A549 (cell line): Measurements from ENCODE around the gene EFCAB11.

ENCODE experiments used
- CEBPB ChIP-seq, 2 experiments: fragments of >200 bp in 1 of 2; sonication (Bioruptor Twin) in 1 of 2; formaldehyde crosslinking in 1 of 2; IDR thresholded peaks; 2 replicates each; pipeline ENCODE4 v1.6.1; 2012 to 2016
- CTCF ChIP-seq: fragments of >200 bp; sonication (Bioruptor Twin); formaldehyde crosslinking; IDR thresholded peaks from 3 replicates; pipeline ENCODE4 v1.5.1; 2016
- EP300 ChIP-seq, 2 experiments: fragments of >200 bp; sonication (Bioruptor Twin); formaldehyde crosslinking; IDR thresholded peaks; 2 replicates in 1 of 2; 3 replicates in 1 of 2; pipeline ENCODE4 v1.6.1; 2016 to 2017
- HDAC2 ChIP-seq: fragments of 200-600 bp; sonication (generic); IDR thresholded peaks from 2 replicates; pipeline ENCODE4 v1.6.1; 2016
- HMGXB4 ChIP-seq: fragments of 250-450 bp; sonication (Bioruptor Pico); IDR thresholded peaks from 2 replicates; pipeline ENCODE4 v1.5.0; 2021; ENCODE audit warnings: mild to moderate bottlenecking, moderate library complexity, borderline replicate concordance
- KDM1A ChIP-seq: fragments of 200-600 bp; sonication (generic); IDR thresholded peaks from 2 replicates; pipeline ENCODE4 v1.6.1; 2016; ENCODE audit warnings: low read depth, mild to moderate bottlenecking
- PBX3 ChIP-seq: IDR thresholded peaks from 2 replicates; pipeline ENCODE4 v1.6.1; 2012
- POLR2A ChIP-seq: IDR thresholded peaks from 2 replicates; pipeline ENCODE4 v1.6.1; 2012; ENCODE audit warnings: mild to moderate bottlenecking, low read length
- RAD21 ChIP-seq, 2 experiments: fragments of >200 bp in 1 of 2; sonication (Bioruptor Twin) in 1 of 2; formaldehyde crosslinking in 1 of 2; IDR thresholded peaks in 1 of 2; conservative IDR thresholded peaks in 1 of 2; 2 replicates in 1 of 2; 3 replicates in 1 of 2; pipeline ENCODE4 v1.6.1; 2012 to 2018; ENCODE audit warnings: inconsistent platforms in 1 of 2
- RNF2 ChIP-seq: fragments of 200-600 bp; sonication (generic); IDR thresholded peaks from 2 replicates; pipeline ENCODE4 v1.6.1; 2016; ENCODE audit warnings: low read depth, mild to moderate bottlenecking, antibody characterized with exemption, moderate library complexity, borderline replicate concordance
- SMC3 ChIP-seq: fragments of >200 bp; sonication (Bioruptor Twin); formaldehyde crosslinking; IDR thresholded peaks from 3 replicates; pipeline ENCODE4 v1.6.1; 2018; ENCODE audit warnings: inconsistent platforms

GRCh38 chr14:89990218-89990617 is 35.7 kb upstream of the EFCAB11 start:
- TF ChIP-seq RAD21 (conservative IDR thresholded peaks at IDR 0.05 in 1 of 2, IDR thresholded peaks at IDR 0.05 in 1 of 2) (no peak), CTCF (no peak), SMC3 (no peak), RNF2 (no peak), HDAC2 (no peak), KDM1A (no peak), PBX3 (no peak), POLR2A (no peak), CEBPB (IDR thresholded peaks at IDR 0.05) (no peak), HMGXB4 (no peak), EP300 (IDR thresholded peaks at IDR 0.05) (no peak)
